ENCODE measurements around the gene RGN.

DNA sequence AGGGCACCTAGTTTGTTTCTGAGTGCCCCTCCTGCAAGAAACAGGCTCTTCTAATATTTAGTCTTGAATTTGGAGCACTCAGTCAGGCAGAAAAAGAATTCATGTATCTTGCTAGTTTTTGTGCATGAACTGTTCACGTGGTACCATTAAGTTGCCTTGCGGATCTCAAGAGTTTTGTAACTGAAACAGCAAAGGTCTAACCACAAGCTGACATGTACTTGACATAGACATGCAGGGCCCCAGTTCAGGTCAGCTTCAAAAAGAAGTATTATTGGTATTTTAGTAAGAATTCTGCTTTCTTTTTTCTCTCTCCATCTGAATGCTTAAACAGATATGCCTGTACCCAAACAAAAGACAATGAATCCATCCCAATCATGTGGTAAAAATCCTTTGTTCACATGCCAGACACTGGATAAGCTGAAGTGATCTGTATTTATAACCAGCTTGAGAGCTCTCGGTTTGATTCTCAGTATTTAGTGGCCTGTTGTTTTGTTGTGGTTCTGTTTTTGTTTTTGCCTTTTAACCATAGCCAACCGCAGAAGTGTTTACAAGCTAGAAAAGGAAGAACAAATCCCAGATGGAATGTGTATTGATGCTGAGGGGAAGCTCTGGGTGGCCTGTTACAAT is 13.0 kb downstream of the RGN start:
- TF ChIP-seq, protein P1, sequence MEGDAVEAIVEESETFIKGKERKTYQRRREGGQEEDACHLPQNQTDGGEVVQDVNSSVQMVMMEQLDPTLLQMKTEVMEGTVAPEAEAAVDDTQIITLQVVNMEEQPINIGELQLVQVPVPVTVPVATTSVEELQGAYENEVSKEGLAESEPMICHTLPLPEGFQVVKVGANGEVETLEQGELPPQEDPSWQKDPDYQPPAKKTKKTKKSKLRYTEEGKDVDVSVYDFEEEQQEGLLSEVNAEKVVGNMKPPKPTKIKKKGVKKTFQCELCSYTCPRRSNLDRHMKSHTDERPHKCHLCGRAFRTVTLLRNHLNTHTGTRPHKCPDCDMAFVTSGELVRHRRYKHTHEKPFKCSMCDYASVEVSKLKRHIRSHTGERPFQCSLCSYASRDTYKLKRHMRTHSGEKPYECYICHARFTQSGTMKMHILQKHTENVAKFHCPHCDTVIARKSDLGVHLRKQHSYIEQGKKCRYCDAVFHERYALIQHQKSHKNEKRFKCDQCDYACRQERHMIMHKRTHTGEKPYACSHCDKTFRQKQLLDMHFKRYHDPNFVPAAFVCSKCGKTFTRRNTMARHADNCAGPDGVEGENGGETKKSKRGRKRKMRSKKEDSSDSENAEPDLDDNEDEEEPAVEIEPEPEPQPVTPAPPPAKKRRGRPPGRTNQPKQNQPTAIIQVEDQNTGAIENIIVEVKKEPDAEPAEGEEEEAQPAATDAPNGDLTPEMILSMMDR (IDR thresholded peaks at IDR 0.05): no peak
- TF ChIP-seq POLR2A (IDR thresholded peaks at IDR 0.05): no peak
- TF ChIP-seq POLR2AphosphoS5 (IDR thresholded peaks at IDR 0.05): no peak

Measured in prostate gland (tissue), 2 donors.